Central memory CD4-positive, alpha-beta T cell (primary cell): ENCODE data around the gene DPM3.
"Not testable (repeated sequence)": the region's sequence is repeated elsewhere in the genome, so short reads cannot be mapped to it uniquely, and the experiment has no call there.

Source experiments
- DNase-seq: peaks from one replicate; pipeline ENCODE4 v3.0.0; 2022

Gene DPM3

DNA sequence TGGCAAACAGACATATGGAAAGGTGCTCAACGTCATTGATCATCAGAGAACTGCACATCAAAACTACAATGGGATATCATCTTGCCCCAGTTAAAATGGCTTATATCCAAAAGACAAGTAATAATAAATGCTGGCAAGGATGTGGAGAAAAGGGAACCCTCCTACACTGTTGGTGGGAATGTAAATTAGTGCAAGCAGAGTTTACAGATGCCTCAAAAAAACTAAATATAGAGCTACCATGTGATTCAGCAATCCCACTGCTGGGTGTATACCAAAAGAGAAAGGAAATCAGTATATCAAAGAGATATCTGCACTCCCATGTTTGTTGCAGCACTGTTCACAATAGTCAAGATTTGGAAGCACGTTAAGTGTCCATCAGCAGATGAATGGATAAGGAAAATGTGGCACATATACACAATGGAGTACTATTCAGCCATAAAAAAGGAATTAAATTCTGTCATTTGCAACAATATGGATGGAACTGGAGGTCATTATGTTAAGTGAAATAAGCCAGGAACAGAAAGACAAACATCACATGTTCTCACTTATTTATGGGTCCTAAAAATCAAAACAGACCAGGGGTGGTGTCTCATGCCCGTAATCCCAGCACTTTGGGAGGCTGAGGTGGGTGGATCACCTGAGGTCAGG lies 15.8 kb upstream of the DPM3 start:
- DNase-seq, result not testable (repeated sequence)

DNA sequence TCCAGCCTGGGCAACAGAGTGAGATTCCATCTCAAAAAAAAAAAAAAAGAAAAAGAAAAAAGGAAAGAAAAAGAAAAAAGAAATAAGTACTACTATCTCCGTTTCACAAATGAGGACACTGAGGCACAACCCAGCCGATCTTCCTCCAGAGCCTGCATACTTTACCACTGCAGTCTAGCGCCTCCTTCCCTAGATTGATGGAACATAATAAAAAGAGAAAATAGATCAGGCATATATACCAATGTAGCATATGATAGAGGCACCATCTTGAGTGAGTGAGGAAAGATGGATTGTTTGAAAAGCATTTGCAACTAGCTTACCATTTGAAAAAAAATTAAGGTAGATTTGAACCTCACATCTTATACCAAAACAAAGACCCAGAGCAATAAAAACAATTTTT lies 5.2 kb upstream of the DPM3 start:
- DNase-seq, result no peak

DNA sequence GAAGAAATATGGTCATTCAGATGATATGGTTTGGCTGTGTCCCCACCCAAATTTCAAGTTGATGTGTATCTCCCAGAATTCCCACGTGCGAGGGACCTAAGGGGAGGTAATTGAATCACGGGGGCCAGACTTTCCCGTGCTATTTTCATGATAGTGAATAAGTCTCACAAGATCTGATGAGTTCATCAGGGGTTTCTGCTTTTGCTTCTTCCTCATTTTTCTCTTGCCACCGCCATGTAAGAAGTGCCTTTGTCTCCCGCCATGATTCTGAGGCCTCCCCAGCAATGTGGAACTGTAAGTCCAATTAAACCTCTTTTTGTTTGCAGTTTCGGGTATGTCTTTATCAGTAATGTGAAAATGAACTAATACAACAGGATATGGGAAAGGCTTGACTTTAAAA lies 1.4 kb upstream of the DPM3 start:
- no peak for DNase-seq

DNA sequence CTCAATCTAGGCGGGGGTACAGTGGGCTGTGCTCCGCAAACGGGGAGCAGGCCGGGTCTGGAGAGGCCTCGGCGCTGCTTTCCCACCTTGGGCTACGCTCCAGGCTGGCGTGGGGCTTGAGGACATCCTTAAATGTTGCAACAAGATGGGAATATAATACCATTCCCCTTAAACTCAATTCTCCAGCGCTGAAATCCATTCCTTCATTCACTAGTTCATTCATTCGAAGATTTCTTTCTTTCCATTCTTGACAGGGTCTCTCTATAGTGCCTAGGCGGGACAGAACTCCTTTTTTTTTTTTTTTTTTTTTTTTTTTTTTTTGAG lies 261 bp upstream of the DPM3 start:
- no peak for DNase-seq

DNA sequence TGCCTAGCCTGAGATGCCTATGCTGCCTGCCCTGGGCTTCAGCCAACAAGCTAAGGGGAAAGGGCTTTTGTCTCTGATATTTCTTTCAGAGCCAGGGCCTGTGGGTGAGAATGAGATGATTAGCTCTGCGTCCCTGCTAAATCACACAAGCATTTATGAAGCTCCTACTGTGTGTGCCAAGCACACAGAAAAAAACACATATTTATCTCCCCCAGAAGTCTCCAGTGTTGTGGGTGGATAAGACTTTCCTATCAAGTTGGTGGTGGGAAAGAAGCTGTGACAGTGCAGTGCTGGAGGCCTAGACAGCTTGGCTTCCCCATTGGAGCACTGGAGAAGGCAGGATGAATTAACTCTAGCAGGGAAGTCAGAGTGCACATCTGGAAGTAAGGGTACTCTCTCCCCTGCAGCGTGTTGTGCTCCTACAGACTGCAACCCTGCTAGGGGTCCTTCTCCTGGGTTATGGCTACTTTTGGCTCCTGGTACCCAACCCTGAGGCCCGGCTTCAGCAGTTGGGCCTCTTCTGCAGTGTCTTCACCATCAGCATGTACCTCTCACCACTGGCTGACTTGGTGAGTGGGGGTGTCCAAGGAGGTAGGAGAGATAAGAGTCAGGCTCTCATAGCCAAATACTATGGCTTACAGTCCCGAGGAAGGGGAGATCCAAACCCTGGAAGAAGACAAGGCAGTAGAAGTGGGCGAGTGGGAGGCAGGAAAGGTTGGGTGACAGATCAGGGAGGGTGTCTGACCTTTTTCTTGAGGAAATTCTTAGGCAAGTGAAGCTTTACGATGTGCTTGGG lies 3.0 kb downstream of the DPM3 start:
- DNase-seq, result no peak

DNA sequence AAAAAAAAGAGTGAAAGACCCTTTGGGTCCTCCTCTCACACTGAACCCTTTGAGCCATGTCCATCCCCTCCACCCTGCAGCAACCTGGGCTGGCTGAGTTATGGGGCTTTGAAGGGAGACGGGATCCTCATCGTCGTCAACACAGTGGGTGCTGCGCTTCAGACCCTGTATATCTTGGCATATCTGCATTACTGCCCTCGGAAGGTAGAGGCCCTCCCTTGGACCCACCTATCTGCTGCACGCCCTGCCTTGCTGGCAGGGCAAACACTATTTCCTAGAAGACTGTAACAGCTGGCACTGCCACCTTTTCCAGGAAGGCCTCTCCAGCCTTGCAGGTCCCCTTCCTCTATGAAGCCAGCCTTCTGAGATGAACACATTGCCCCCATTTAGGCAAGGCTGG lies 3.6 kb downstream of the DPM3 start:
- DNase-seq, result no peak

DNA sequence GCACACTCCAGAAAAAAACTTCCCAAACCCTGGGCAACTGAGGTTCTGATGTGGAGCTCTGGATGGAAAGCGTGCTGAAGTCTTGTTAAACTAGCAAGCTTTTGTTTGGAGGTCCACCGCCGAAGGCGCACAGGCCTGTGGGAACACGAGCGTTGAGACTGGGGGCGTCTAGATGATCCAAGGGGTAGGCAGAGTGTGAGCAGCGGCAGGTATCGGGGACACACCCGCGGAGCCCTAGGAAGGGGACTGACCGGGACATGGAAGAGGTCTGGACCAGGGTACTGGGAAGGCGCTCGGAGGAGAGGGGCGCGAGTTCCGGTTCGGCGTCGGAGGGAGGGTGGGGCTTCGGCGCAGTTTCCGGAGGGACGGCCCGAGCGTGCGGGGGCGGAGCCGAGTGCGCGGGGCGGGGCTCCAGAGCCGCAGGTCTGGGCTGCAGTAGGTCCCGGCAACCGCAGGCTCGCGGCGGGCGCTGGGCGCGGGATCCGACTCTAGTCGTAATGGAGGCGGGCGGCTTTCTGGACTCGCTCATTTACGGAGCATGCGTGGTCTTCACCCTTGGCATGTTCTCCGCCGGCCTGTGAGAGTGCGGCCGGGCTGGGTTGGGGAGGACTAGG lies 4.8 kb downstream of the DPM3 start, which contains the start of gene SLC50A1:
Gene SLC50A1 (plus strand): TSS at position 438 of the 614 bp plus-strand sequence. CDS start 60 bp downstream, at position 498.
- peak; percentile 91 for DNase-seq

DNA sequence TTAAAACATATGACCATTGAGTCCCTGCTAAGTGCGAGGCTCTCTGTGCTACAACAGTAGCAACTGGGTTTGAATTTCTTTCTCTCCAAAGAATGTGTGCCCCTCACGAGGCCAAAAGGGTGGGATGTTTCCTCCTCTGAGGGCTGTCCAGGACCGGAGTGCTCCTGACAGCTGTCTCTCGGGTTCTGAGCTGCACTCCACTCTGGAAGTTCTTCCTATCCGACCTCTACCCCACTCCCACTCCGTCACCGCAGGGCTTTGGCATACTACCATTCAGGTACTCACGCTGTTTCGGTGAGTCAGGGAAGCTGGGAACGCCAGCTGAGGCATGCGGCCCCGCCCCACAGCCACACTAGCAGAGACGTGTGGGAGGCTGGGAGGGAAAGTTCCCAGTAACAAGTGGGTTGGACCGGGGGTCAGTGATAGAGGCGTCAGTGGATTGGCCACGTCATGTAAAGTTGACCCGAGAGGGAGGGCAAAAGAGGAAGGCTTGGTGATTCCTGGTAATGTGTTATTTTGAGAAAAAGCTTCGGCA lies 5.4 kb downstream of the DPM3 start:
- DNase-seq, result no peak

DNA sequence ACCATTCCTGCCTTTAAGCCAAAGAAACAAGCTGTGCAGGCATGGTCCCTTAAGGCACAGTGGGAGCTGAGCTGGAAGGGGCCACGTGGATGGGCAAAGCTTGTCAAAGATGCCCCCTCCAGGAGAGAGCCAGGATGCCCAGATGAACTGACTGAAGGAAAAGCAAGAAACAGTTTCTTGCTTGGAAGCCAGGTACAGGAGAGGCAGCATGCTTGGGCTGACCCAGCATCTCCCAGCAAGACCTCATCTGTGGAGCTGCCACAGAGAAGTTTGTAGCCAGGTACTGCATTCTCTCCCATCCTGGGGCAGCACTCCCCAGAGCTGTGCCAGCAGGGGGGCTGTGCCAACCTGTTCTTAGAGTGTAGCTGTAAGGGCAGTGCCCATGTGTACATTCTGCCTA lies 6.0 kb downstream of the DPM3 start:
- DNase-seq, result no peak

DNA sequence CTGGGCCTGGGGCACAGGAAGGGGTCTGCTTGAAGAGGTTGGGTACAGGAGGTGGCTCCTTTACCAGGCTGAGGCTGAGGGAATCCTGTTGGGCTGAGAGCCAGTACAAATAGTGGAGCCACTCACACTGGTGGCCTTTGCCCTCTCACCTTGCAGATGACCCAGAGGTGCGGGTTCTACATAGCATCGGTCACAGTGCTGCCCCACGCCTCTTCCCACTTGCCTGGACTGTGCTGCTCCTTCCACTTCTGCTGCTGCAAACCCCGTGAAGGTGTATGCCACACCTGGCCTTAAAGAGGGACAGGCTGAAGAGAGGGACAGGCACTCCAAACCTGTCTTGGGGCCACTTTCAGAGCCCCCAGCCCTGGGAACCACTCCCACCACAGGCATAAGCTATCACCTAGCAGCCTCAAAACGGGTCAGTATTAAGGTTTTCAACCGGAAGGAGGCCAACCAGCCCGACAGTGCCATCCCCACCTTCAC lies 6.5 kb downstream of the DPM3 start:
- no peak for DNase-seq

DNA sequence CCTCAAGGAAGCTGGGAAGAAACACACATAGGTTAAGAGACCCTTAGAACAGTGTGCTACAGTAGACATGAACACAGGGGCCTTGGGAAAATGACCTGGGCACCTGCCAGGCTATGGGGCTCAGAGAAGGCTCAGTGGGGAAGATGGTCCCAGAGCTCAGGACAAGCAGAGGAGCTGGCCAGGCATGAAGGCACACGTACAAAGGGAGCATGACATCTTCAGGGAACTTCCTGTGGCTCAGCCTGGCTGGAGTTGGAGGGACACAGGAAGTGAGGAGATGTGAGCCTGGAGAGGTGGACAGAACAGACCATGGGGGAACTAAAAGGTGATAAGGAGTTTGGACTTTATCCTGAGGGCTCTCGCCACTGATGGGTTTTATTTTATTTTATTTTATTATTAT lies 8.5 kb downstream of the DPM3 start:
- DNase-seq, result no peak

DNA sequence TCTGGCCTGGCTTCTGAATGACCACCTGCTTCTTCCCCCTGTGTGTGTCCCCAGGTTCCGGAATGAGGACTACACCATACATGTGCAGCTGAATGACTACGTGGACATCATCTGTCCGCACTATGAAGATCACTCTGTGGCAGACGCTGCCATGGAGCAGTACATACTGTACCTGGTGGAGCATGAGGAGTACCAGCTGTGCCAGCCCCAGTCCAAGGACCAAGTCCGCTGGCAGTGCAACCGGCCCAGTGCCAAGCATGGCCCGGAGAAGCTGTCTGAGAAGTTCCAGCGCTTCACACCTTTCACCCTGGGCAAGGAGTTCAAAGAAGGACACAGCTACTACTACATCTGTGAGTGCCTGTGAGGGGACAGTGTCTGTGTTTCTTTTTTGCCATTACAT lies 9.0 kb downstream of the DPM3 start:
- DNase-seq, result no peak

DNA sequence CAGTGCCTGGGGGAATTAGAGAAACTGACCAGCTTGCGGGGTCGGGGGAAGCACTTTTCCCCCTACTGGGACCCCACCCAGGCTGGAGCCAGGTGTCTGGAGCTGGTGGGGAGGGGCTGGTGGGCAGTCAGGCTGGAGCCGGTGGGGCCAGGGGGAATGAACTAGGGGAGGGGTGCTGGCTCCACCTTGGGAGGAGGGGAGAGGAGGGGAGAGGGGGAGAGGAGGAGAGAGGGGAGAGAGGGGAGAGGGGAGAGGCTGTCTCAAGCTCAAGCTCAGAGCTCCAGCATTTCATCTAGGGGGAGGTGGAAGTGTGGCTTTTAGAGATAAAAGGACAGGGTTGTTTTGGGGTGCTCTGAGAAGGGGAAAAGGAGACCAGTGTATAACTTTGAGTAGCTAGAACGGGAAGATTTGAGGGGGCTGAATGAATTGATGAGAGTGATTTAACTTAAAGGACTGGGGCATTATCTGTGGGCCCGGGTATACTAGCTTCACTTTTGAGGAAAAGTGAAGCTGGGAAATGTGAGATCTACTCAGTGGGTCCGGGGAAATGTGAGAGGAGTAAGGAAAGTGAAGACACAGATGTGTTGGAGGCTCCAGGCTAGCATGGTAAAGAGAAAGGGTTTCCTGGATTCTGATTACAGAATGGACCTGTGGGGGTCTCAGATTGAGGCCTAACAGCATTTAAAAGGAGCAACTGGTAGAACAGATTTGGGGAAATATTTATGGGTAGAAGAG lies 9.9 kb downstream of the DPM3 start:
- no peak for DNase-seq

DNA sequence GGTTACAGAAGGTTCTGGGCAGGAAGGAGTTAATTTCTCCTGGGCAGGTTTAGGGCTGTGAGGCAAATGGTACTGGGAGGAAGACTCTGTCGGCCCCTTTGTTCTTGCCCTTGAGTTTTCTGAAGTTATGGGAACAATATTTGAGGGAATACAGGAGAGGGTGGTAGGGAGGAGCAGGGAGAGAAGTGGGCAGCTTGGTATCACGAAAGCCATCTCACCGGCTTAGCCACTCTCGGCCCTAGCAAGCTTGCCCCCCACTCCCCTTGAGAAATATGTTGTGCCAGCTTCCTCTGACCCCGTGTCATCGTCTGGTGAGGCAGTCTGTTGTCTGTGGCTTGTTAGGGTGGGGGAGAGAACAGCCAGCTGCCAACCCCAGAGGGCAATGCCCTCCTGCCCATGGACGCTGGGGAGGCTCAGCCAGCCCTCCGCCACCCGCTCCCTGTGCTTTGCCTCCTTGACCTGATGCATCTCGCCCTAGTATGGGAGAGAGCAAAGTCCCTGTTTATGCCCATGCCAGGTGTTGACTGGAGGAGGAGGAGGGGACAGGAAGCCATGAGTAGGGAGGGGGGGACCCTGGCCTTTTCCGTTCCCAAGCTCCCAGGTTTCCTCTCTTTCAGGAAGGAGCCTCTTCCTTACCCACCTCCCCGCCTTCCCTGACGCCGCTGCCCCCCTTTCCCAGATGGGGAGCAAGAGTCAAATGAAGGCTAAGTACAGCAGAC lies 11.4 kb downstream of the DPM3 start:
- no peak for DNase-seq

DNA sequence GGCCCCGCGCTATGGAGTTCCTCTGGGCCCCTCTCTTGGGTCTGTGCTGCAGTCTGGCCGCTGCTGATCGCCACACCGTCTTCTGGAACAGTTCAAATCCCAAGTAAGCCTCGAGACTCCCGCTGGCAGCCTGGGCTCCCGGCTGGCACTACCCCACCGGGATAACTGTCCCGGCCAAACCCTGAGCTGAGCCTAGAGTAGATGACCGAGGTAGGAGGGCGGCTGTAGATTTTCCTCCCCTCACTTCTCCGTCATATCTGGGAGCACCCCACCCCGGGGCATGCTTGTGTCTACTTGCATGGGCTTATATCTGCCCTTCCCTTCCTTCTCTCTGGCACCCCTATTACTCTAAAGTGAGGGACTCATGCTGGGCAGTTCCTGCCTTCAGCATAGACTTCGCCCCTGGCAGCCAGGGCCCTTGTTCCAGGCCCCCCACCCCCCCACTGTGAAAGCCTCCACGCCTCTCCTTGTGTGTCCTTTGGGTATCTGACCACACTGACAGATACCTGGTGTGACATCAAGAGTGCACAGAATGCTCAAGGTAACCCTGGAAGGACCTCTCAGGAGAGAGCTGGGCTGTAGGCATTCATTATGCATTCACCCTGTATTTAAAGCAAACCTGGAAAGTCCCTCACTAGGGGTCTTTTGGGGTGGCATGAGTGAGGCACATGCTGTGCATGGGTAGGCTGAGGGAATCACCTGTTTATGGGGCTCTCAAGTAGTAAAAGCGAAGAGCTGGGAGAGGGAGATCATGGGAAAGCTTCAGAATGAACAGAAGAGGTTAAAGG lies 12.2 kb downstream of the DPM3 start:
- DNase-seq, result no peak

DNA sequence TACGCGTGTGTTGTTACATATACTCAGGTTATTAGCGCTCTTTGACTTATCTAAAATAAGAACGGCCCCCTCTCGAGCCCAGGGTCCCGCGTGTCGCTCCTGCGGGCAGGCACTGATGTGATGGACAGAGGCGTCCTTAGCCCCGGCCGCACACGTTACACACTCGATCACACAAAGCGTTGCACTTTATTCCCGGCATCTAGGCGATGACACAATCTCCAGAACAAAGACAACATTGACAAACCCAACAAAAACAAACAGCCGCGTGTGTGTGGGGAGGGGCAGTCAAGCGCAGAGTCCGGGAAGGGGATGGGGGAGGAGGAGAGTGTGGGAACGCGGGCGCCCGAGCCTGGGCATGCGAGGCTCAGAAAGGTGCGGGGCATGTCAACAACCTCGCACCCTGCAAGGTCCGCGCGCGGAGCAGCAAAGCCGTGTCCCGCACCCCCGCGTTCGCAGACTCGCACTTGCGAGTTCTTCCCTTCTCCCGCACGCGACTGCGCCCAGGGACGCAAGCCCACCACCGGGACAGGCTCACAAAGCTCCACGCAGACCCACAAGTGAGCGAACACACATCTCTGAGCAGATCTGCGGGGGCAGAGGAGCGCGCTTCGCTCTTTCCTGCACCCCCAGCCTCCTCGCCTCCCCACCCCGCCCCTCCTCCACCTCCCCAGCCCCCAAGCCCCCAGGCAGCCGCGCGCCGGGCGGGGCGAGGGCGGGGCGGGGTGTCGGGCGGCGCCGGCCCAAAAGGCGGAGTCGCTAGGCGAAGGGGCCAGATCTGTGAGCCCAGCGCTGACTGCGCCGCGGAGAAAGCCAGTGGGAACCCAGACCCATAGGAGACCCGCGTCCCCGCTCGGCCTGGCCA lies 13.0 kb downstream of the DPM3 start, which contains the start of gene EFNA1:
Gene EFNA1 (plus strand): TSS at position 772 of the 862 bp plus-strand sequence. CDS start 102 bp downstream, outside the sequence.
- peak; percentile 28 for DNase-seq

DNA sequence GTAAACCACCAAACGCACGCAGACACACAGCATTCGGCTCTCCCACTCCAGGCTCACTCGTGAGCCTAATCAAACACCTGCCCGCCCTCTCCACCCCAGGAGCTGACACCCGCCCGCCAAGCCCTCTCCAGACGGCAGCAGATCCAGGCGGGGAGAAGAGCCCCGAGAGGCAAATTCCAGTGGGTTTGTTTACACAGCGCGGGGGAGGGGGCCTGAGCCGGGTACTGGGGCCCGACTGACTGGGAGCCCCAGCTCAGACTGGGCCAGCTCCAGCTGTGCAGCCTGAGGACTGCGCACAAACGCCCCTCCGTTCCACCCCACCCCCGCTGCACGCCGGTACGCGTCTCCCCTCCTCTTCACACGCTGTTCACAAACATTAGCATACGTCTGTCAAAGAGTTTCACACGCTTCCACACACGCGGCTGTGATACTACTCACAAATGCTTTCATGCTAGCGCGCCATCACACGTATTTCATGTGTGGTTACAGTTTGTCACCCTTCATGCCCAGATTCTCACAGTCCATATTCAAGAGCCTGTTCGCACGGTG lies 13.7 kb downstream of the DPM3 start:
- DNase-seq, result peak; percentile 29

DNA sequence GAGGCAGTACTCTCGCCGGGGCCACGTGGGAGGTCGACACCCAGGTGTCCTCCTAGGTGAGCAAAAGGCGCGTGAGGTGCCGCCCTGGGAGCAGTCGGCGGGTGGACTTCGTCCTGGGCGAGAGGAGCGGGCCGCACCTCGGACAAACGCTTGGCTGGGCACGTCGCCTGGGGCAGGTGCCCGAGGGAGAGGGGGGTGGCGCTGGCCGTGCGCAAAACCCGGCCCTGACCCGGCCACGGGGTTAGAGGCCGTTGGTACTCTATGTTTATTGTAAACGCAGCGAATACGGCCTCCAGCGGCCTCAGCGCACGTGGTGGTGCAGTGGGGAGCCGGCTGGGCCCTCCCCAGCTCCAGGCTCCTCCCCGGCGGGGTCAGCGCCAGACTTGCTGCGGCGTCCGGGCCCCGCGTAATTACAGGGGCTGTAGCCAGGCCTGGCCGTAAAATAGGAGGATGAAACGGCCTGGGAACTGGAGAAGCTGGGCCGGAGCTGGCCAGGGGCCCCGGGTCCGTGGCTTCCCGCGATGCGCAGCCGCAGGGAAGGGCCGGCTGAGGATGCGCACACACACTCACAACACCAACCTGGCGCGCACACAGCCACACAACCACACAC lies 14.3 kb downstream of the DPM3 start:
- no peak for DNase-seq

DNA sequence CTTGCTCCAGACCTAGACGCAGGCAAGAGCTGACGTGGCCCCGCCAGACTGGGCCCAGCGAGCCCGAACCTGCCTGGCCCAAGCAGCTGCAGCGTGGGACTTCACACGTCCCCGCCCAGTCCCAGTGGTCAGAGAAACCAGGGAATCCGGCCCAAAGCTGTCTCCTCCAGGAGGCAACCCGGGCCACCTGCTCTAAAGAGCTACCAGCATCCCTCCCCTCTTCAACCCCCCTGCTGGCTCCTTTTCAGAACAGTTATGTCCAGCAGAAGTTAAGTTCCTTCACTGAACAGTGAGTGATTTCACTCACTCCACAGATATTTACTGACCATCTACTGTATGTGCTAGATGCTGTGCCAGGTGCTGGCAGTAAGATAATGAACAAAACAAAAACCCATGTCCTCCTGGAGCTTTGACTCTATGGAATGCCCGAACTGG lies 14.8 kb downstream of the DPM3 start:
- DNase-seq, result no peak
